Stimulated activated effector memory CD8-positive, alpha-beta T cell treated with anti-CD3 and anti-CD28 coated beads, Interleukin-12 subunit alpha, Interleukin-12 subunit beta, amount 100 ng/mL, for 72 hours (primary cell): ENCODE measurements around the gene ZNF446.
"Not testable (repeated sequence)": the region's sequence is repeated elsewhere in the genome, so short reads cannot be mapped to it uniquely, and the experiment has no call there.

ENCODE experiments used
- ATAC-seq: fragments of 150-1000 bp; cut with Tn5 transposase; 2 replicates; pipeline ENCODE4 v1.10.0; 2021
- DNase-seq, 2 donors: peaks; one replicate each; pipeline ENCODE4 v3.0.0; 2021 to 2022; ENCODE audit warnings: low spot score in 2 of 2
- H3K27ac Mint-ChIP-seq: one replicate; pipeline ENCODE4 v1.8.0; 2022; ENCODE audit warnings: mild to moderate bottlenecking, mixed read lengths
- H3K36me3 Mint-ChIP-seq: one replicate; pipeline ENCODE4 v1.8.0; 2022; ENCODE audit warnings: mild to moderate bottlenecking, mixed read lengths
- H3K4me1 Mint-ChIP-seq: one replicate; pipeline ENCODE4 v1.8.0; 2022; ENCODE audit warnings: mixed read lengths
- H3K4me3 Mint-ChIP-seq: one replicate; pipeline ENCODE4 v1.8.0; 2022; ENCODE audit warnings: mild to moderate bottlenecking, mixed read lengths
- H3K9me3 Mint-ChIP-seq: one replicate; pipeline ENCODE4 v1.8.0; 2022; ENCODE audit warnings: mixed read lengths

ZNF446 gene

DNA sequence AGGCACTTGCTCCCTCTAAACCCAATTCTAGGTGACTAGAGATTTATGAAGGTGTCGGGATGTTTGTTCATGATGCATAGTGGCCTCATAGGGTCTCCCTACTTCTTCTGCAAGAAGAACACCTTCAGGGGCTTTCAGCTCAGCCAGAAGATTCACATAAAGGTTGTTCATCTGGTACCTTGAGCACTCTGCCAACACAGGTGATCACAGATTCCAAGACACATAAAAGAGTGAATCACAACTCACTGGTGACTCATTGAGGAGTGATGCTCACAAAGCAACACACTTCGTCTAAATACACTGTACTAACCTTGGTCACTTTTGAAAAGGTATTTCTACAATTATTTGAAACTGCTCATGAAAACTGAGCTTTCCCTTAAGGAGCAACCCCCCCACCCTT, 16.1 kb upstream of the ZNF446 start:
- Mint-ChIP-seq H3K4me3 (no peak overlapping the region), H3K27ac (no peak overlapping the region), H3K4me1 (no peaks in the 10 kb centered on the region), H3K9me3 (no peaks in the 10 kb centered on the region), H3K36me3 (peaks cover 7% of the 10 kb centered on the region)
- ATAC-seq = no peak
- DNase-seq = no peak

DNA sequence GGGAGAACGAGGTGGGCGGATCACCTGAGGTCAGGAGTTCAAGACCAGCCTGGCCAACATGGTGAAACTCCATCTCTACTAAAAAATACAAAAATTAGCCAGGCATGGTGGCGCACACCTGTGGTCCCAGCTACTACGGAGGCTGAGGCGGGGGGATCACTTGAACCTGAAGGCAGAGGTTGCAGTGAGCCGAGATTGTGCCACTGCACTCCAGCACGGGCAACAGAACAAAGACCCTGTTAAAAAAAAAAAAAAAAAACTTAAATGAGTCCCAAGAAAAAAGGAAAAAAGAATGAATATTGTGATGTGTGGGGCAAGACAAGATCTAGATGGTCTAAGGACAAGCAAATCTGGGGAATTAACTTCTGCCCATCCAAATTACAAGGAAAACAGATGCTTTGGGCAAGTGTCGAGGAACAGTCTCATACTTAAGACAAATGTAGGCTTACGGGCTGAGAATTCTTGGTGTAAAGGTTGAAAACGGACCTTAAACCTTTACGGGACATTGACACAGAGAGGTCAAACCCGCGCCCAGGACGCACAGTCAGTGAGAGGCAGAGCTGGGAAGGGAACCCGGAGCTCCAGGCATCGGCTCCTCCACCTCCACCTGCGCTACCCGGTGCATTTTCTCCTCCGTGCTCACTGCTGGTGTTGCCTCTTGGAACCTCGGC, 9.9 kb upstream of the ZNF446 start:
- Mint-ChIP-seq H3K4me3 (peak overlapping the region; percentile 87), H3K27ac (peak overlapping the region; percentile 83), H3K4me1 (peaks cover 24% of the 10 kb centered on the region), H3K36me3 (peaks cover 21% of the 10 kb centered on the region), H3K9me3 (no peaks in the 10 kb centered on the region)
- ATAC-seq = peak; percentile 9
- DNase-seq = no peak

DNA sequence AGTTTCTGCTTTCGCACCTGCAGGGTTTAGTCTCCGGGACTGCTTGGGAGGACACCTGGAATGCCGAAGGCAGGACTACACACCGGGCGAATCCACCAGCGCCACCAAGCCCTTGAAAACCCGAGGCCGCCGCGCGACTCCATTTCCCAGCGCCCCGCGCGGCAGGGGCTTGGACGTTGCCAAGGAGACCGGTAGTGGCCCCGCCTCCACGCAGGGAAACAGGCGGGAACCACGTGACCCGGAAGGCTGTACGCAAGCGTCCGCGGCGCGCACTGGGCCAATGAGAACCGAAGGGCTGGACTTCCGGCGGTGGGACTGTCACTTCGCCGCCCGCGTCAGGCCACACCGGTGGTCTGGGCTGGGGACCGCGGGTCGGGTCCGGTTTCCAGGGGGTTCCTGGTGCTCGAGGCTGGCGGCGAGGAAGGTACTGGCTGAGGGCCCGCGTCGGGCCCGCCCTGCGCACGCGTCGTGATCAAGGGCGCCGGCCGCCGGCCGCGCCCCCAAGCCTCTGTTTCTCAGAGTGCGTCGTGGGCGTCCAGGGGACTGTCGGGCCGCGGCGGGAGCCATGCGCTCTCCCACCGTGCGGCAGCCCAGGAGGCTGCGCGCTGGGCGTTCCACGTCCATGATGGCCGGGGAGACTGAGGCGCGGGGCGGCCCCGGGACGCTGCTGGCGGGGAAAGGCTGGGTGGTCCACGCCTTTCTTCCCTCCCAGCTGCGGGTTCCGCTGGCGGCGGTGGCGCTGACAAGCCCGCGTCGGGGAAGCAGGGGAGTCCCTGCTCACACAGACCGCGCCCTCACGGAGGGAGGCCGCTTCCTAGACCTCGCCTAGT, 9.2 kb upstream of the ZNF446 start, which contains the start of gene ZNF324:
Gene ZNF324, plus strand, starts transcription at position 321 of the 830 bp plus-strand sequence. CDS start 2,106 bp downstream, outside the sequence.
- DNase-seq = peak; percentile 90 to 98
- Mint-ChIP-seq H3K4me3 (peak within 1 kb of the TSS; percentile 87), H3K9me3 (no peaks in the 10 kb centered on the region), H3K27ac (peak within 1 kb of the TSS; percentile 83), H3K4me1 (peaks cover 24% of the 10 kb centered on the region), H3K36me3 (peaks cover 26% of the 10 kb centered on the region)
- peak; percentile 97 for ATAC-seq

DNA sequence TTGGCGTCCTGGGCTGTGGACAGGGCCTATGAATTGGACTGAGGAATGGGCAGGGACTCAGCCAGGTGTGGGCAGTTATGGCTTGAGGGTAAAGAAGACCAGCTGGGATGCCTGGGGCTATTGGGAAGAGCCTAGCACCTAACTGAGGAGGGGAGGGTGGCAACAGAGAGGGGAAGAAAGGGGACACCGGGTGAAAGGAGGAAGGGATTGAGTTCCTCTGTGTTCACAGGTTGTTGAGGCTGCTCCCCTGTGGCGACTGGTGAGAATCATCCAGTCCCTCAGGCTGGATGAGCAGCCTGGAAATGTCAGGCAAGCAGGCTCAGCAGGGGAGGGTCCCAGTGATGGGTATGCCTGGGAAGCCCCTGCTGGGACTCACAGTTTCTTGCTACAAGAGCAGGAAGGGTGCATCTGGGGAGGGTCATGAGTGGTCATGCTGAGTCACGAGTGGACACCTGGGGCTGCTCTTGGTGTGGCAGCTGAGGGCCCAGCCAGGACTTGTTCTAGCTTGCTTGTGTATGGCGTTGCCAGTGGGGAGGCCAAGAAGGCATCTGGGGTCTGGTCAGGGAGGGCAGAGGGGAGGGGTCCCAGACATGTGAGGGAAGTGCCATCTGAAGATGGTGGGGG, 7.8 kb upstream of the ZNF446 start:
- DNase-seq (no peak), ATAC-seq (no peak)
- Mint-ChIP-seq H3K36me3 (peaks cover 40% of the 10 kb centered on the region), H3K4me1 (peaks cover 24% of the 10 kb centered on the region), H3K9me3 (no peaks in the 10 kb centered on the region), H3K27ac (peak overlapping the region; percentile 76), H3K4me3 (peak overlapping the region; percentile 87)

DNA sequence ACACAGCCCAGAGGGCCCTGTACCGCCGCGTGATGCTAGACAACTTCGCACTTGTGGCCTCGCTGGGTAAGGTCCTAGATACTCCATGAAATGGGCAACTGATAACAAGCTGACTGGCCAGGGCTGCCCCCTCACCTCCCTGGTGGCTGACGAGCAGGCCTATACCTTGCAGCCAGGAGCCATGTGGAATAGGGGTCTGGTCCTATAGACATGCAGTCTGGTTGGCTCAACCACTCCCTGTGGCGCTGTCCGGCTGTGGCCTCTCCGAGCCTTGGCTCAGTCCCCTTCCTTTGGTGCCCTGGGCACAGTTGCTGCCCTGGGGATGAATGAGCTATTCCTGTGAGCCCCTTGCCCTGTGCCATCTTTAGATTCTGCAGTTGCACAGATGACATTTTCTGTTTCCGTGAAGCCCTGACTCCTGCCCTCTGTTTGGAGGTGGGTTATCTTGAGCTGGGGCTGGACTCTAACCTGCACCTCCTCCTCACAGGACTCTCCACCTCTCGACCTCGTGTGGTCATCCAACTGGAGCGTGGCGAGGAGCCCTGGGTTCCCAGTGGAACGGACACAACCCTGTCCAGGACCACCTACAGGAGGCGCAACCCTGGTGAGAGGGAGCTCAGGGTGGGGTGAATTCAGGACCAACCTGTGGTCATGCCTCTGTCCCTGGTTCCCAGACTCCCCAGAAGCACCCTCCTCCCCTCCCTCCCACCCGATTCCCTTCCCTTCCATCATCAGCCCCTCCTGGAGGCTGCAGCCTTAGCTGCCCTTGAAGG, 6.7 kb upstream of the ZNF446 start:
- Mint-ChIP-seq H3K36me3 (peaks cover 51% of the 10 kb centered on the region), H3K9me3 (no peaks in the 10 kb centered on the region), H3K4me3 (peak overlapping the region; percentile 87), H3K4me1 (peaks cover 25% of the 10 kb centered on the region), H3K27ac (no peak overlapping the region)
- ATAC-seq (no peak), DNase-seq (no peak)

DNA sequence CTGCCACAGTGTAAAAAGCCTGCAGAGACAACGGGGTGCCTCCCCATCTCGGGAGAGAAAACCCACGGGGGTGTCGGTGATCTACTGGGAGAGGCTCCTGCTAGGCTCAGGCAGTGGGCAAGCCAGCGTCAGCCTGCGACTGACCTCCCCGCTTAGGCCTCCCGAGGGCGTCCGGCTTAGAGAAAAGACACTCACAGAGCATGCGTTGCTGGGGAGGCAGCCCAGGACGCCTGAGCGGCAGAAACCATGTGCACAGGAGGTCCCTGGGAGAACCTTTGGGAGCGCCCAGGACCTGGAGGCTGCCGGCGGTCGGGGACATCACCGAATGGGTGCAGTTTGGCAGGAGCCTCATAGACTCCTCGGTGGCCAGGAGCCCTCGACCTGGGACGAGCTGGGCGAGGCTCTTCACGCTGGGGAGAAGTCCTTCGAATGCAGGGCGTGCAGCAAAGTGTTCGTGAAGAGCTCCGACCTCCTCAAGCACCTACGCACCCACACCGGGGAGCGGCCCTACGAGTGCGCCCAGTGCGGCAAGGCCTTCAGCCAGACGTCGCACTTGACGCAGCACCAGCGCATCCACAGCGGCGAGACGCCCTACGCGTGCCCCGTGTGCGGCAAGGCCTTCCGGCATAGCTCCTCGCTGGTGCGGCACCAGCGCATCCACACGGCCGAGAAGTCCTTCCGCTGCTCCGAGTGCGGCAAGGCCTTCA, 5.2 kb upstream of the ZNF446 start:
- not testable (repeated sequence) for H3K27ac Mint-ChIP-seq, H3K4me3 Mint-ChIP-seq, H3K9me3 Mint-ChIP-seq, ATAC-seq, DNase-seq
- peaks cover 39% of the 10 kb centered on the region for H3K4me1 Mint-ChIP-seq
- H3K36me3 Mint-ChIP-seq = peaks cover 64% of the 10 kb centered on the region

DNA sequence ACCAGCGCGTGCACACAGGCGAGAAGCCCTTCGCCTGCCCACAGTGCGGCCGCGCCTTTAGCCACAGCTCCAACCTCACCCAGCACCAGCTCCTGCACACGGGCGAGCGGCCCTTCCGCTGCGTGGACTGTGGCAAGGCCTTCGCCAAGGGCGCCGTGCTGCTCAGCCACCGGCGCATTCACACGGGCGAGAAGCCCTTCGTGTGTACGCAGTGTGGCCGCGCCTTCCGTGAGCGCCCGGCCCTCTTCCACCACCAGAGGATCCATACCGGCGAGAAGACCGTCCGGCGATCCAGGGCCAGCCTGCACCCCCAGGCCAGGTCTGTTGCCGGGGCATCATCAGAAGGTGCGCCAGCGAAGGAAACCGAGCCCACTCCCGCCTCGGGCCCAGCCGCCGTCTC, 4.4 kb upstream of the ZNF446 start:
- peaks cover 36% of the 10 kb centered on the region for H3K4me1 Mint-ChIP-seq
- no peaks in the 10 kb centered on the region for H3K9me3 Mint-ChIP-seq
- DNase-seq = no peak
- no peak overlapping the region for H3K27ac Mint-ChIP-seq
- H3K36me3 Mint-ChIP-seq = peaks cover 69% of the 10 kb centered on the region
- no peak overlapping the region for H3K4me3 Mint-ChIP-seq
- ATAC-seq = no peak

DNA sequence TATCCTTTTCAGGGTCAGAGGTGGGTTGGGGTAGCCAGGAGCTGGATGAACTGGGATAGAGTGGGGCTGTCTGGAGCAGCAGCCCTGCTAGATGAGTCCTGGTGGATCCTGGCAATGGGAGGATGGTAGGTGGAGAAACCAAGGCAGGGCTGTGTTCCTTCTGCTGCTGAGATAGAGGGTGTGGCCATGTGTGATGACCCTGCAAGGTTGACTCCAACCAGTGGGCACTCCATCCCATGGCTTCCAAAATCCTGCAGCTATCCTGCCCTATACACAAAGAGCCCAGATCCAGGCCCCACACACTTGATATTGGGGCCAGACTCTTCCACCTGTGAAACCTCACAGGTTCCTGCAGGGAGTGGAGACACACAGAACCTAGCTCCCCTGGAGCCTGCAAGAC, 2.4 kb upstream of the ZNF446 start:
- Mint-ChIP-seq H3K27ac (peak overlapping the region; percentile 64), H3K4me1 (peaks cover 24% of the 10 kb centered on the region), H3K4me3 (peak overlapping the region; percentile 80), H3K36me3 (peaks cover 71% of the 10 kb centered on the region), H3K9me3 (no peaks in the 10 kb centered on the region)
- DNase-seq (no peak), ATAC-seq (no peak)

DNA sequence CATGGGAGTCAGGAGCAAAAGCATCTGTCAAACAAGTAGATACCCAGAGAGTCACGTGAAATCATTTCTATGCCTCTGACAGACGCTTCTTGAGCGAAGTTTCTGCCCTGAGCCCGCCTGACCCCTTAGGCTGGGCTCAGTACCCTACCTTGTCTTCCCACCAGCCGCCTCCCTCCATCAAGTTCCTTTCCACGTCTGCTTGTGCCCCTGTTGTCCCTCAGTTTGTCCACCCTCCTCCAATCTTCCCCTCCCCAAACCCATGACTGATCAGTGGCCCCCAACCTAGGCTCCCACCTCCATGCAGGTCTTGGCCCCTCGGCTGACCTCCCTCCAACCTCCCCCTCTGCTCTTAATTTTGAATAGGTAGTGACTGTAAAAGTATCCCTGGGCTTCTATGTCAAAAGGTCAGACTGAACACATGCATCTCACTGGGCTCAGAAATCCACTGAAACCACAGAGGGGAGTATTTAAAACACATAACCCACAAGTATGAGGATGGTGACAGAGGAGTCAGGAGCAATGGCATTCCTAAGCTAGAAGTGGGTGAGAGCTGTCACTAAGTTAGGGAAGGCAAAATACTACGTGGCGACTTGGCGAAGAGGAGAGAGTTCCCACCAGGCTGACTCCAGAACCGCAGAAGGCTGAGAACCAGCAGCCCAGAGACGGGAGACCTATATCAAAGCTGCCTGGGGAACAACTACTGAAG, 1.7 kb upstream of the ZNF446 start:
- ATAC-seq = no peak

DNA sequence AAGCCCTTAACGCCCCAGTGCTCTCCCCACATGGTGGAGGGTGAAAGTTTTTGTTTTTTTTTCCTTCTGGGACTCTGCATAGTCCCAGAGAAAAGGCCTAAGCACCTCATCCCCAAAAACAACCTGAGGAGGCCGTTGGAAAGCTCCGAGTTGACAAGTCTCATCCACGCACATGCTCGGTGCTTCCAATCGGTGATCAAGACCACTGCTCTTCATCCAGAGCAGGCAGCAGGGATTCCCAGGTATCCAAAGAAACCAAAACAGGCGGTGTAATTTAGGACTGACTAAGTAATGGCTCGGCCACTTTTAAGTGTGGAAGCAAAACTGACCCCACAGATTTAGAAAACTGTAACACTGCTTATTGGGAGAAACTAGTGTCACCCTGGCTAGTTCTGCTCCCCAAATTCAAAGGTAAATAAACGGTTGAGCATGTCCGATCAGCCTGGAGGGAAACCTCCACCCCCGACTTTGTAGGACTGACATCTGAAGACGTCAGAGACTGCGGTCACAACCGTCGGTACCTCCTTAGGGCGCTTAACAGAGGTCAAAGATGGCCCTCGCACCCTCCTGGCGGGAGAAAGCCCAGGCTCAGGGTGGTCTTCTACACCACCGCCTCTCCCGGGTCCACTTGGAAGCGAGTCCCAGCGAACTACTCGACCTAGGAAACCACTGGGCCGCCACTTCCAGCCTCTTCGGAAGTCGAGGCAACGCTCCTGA, 997 bp upstream of the ZNF446 start:
- H3K36me3 Mint-ChIP-seq = peaks cover 71% of the 10 kb centered on the region
- peaks cover 23% of the 10 kb centered on the region for H3K4me1 Mint-ChIP-seq
- H3K4me3 Mint-ChIP-seq = peak overlapping the region; percentile 80
- ATAC-seq = peak; percentile 29
- no peak for DNase-seq
- H3K9me3 Mint-ChIP-seq = no peaks in the 10 kb centered on the region
- peak overlapping the region; percentile 96 for H3K27ac Mint-ChIP-seq

More for the DNA sequence above, 1.7 kb upstream of the ZNF446 start:
- H3K4me3 Mint-ChIP-seq = peak overlapping the region; percentile 80
- H3K36me3 Mint-ChIP-seq = peaks cover 76% of the 10 kb centered on the region
- H3K4me1 Mint-ChIP-seq = peaks cover 23% of the 10 kb centered on the region
- H3K27ac Mint-ChIP-seq = peak overlapping the region; percentile 64
- no peak for DNase-seq
- H3K9me3 Mint-ChIP-seq = no peaks in the 10 kb centered on the region

DNA sequence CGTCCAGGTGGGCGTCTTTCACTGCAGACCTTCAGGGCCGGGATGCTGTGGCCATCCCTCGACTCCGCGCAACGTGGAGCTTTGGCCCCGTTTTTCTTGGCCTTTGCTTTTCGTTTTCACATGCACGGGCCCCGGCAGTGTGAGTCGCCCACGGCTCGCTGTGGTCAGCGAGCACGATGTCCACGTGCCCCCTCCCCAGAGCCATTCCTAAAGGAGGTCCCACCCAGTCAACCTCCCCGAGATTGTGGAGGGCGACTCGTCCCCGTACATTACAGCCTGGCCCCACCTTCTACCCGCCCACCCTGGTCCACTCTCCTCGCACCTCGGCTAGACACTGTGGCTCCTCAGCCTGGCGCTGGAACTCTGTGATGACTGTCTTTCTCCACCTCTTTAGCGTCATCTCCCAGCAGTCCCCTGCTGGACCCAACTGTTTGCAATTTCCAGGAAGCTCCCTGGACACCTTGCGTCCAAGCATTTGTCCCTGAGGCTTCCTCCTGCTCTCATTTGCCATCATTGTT, 405 bp downstream of the ZNF446 start:
- no peak for DNase-seq
- Mint-ChIP-seq H3K4me1 (peaks cover 23% of the 10 kb centered on the region), H3K9me3 (no peaks in the 10 kb centered on the region), H3K36me3 (peaks cover 60% of the 10 kb centered on the region), H3K4me3 (peak overlapping the region; percentile 80), H3K27ac (peak overlapping the region; percentile 96)
- peak; percentile 1 for ATAC-seq

DNA sequence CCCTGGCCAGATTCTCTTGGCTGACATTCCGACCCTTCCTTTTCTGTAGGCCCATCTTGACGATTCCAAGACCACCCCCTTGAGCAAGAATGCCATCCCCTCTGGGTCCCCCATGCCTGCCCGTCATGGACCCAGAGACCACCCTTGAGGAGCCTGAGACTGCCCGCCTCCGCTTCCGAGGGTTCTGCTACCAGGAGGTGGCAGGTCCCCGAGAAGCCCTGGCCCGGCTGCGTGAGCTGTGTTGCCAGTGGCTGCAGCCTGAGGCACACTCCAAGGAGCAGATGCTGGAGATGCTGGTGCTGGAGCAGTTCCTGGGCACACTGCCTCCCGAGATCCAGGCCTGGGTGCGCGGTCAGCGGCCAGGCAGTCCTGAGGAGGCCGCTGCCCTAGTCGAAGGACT, 978 bp downstream of the ZNF446 start:
- Mint-ChIP-seq H3K27ac (peak overlapping the region; percentile 96), H3K9me3 (no peaks in the 10 kb centered on the region), H3K36me3 (peaks cover 54% of the 10 kb centered on the region)

DNA sequence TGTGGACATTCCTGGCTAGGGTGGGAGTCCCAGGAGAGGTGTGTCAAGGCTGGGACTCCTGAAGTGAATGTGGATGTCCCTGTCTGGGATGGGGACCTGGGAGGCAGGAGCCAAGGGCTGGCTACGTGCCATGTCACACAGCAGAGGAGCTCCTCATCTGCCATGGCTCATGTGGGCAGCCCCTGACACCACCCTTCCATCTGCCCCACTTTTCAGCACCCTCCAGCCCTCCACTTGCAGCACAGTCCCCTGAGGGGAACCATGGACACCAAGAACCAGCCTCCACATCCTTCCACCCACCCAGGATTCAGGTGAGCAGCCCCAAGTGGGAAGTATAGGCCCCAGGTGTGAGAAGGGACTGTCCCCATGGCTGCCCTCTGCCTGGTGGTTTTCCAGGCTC, 1.7 kb downstream of the ZNF446 start:
- peaks cover 23% of the 10 kb centered on the region for H3K4me1 Mint-ChIP-seq
- DNase-seq (no peak), ATAC-seq (no peak)
- H3K36me3 Mint-ChIP-seq = peaks cover 47% of the 10 kb centered on the region
- H3K4me3 Mint-ChIP-seq = no peak overlapping the region
- H3K9me3 Mint-ChIP-seq = no peaks in the 10 kb centered on the region
- peak overlapping the region; percentile 96 for H3K27ac Mint-ChIP-seq

More for the DNA sequence above, 978 bp downstream of the ZNF446 start:
- H3K4me1 Mint-ChIP-seq = peaks cover 23% of the 10 kb centered on the region
- DNase-seq (no peak), ATAC-seq (no peak)
- H3K4me3 Mint-ChIP-seq = peak overlapping the region; percentile 80
